Measurements from ENCODE around the gene FOXS1.

Gene FOXS1

GRCh38 chr20:31860390-31861134, 15.2 kb upstream of the FOXS1 start:
- no peak for DNase-seq

- no peak for DNase-seq
Measured at GRCh38 chr20:31859998-31860380, 14.6 kb upstream of the FOXS1 start.

- no peak for DNase-seq
Measured at GRCh38 chr20:31859266-31859997, 14.0 kb upstream of the FOXS1 start.

GRCh38 chr20:31858760-31859083, 13.3 kb upstream of the FOXS1 start:
- DNase-seq: no peak

- no peak for DNase-seq
Measured at GRCh38 chr20:31857861-31858759, 12.7 kb upstream of the FOXS1 start.

GRCh38 chr20:31856516-31856915, 11.1 kb upstream of the FOXS1 start:
- DNase-seq: no peak

GRCh38 chr20:31853481-31853880, 8.1 kb upstream of the FOXS1 start:
- no peak for DNase-seq

GRCh38 chr20:31851240-31851955, 6.0 kb upstream of the FOXS1 start:
- no peak for DNase-seq

GRCh38 chr20:31849306-31849930, 4.0 kb upstream of the FOXS1 start:
- DNase-seq: no peak

- DNase-seq: no peak
Measured at GRCh38 chr20:31848088-31848999, 2.9 kb upstream of the FOXS1 start.

GRCh38 chr20:31846793-31847138, 1.4 kb upstream of the FOXS1 start:
- no peak for DNase-seq

- DNase-seq: no peak
Measured at GRCh38 chr20:31844737-31845299, 586 bp downstream of the FOXS1 start.

- DNase-seq: no peak
Measured at GRCh38 chr20:31843881-31844280, 1.5 kb downstream of the FOXS1 start.

- no peak for DNase-seq
Measured at GRCh38 chr20:31843288-31843687, 2.1 kb downstream of the FOXS1 start.

- no peak for DNase-seq
Measured at GRCh38 chr20:31842471-31843157, 2.8 kb downstream of the FOXS1 start.

GRCh38 chr20:31841928-31842327, 3.5 kb downstream of the FOXS1 start:
- no peak for DNase-seq

GRCh38 chr20:31840906-31841816, 4.2 kb downstream of the FOXS1 start:
- DNase-seq: no peak

GRCh38 chr20:31839782-31840487, 5.5 kb downstream of the FOXS1 start:
- DNase-seq: no peak

Measured in NCI-H1436 treated with DMSO at 0.1 percent for 48 hours (cell line).